GM20000 (cell line): Measurements from ENCODE around the gene PGAP3.

Experiments
- DNase-seq: peaks from one replicate; pipeline ENCODE4 v3.0.0; 2012; ENCODE audit warnings: low spot score
- CTCF ChIP-seq: IDR thresholded peaks from 2 replicates; pipeline ENCODE4 v1.5.1; 2012; ENCODE audit warnings: mild to moderate bottlenecking, control low read depth; ENCODE audit errors: extremely low read depth, missing control alignments

Gene PGAP3

DNA sequence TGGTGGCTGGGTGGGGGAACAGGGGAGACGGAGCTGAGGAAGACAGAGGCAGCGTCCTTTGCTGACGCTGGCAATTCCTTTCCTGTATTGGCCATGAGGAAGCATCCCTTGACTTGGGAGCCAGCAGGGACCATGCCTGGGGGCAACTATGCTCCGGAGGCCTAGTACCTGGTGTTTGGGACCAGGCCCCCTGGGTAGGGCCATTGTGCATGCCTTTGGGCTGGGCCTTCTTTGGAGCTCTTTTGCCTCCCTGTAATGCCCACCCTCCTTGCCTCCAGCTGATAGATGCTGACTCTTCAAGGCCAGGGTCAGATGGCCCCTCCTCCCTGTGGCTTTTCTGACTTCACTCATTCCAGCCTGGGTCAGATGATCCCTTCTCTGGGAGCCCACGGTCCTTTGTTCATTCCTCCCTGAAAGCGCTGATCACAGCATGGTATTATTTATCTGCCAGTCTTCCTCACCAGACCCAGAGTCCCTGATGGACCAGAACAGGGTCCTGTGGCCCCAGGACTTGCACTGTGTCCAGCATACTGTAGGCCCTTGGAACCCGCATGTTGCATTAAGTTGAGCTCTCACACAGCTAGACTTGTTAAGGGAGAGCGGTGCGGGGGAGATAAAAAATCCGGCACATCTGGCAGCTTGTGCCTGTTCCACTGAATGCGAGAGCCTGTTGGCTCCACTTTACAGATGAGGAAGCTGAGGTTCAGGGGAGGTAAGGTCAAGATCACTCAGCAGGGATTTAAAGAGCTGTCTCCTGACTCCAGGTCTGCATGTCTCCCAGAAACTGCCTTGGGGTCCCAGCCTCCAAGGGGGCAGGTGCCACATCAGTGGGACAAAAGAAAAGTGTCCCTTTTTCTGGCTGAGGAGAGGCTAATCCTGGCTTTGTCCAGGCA, 48.0 kb downstream of the PGAP3 start:
- DNase-seq = no peak
- no peak for TF ChIP-seq CTCF

DNA sequence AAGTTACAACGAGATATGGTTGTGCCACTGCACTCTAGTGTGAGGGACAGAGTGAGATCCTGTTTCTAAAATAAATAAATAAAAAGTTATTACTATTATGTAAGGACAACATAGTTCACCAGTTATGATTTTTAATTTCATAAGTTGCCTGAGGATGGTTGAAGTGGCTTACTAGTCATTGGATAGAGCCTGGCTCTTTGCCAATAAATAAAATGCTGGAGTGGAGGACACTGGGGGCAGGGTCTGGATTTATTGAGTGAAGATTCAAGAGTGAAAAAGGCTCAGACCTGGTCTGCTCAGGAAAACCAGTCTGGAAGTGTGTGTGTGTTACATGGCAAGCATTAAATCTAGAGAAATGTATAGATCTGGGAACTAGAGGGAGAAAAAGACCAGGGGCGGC, 48.8 kb downstream of the PGAP3 start:
- DNase-seq = no peak
- TF ChIP-seq CTCF = no peak

- no peak for TF ChIP-seq CTCF
- DNase-seq = no peak
These were observed 49.5 kb downstream of the PGAP3 start for GRCh38 chr17:39638317-39638716.

GRCh38 chr17:39636927-39637736, 50.7 kb downstream of the PGAP3 start, which contains the start of gene STARD3:
TSS of gene STARD3 (plus strand) at chr17:39637144. CDS start at chr17:39653532, 16,388 bp downstream.
- peak; percentile 8 for TF ChIP-seq CTCF
- peak; percentile 98 for DNase-seq

GRCh38 chr17:39636587-39636926, 51.3 kb downstream of the PGAP3 start:
- DNase-seq = no peak
- TF ChIP-seq CTCF = no peak

DNA sequence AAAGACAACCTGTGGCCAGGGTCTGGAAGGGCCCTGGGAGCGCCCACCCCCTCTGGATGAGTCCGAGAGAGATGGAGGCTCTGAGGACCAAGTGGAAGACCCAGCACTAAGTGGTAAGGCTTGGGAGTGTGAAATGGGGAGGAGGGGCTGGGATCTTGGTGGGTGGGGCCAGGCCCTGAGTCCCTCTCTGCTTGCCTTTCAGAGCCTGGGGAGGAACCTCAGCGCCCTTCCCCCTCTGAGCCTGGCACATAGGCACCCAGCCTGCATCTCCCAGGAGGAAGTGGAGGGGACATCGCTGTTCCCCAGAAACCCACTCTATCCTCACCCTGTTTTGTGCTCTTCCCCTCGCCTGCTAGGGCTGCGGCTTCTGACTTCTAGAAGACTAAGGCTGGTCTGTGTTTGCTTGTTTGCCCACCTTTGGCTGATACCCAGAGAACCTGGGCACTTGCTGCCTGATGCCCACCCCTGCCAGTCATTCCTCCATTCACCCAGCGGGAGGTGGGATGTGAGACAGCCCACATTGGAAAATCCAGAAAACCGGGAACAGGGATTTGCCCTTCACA, 52.2 kb downstream of the PGAP3 start:
- no peak for TF ChIP-seq CTCF

More for the DNA sequence above, 52.2 kb downstream of the PGAP3 start:
- DNase-seq = no peak
